Esophagus muscularis mucosa (tissue), 3 donors: ENCODE results near the gene PKP3.

Experiments used
- POLR2AphosphoS5 ChIP-seq, 2 donors: sonication (generic); formaldehyde crosslinking; IDR thresholded peaks; one replicate each; pipeline ENCODE4 v1.6.1; 2017; ENCODE audit warnings: antibody characterized with exemption in 2 of 2
- TF ChIP-seq, protein P1 (sequence below), 3 experiments: fragments of 200-600 bp in 2 of 3; fragments of 450-650 bp in 1 of 3; sonication (generic) in 2 of 3; IDR thresholded peaks; one replicate each; pipeline ENCODE4 v1.5.1; 2017 to 2019; ENCODE audit warnings: antibody characterized with exemption in 3 of 3, mild to moderate bottlenecking in 2 of 3, moderate library complexity in 1 of 3

DNA sequence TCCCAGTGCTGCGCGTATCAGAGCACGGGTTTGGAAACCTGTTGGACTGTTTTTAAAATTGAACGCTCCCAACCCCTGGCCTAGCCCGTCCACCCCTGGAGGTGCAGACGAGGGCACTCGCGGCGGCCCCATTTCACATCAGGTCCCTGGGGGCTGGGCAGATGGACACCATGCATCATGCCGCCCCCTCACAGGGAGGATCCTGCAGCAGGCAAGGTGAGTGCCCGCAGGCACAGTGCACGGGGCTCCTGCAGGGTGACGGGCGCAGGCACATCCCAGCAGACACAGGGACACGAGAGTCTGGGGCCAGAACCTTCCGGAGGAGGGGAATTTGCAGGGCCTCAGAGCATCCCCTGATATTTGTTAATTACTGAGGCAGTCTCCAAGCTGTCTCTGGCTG lies 40.5 kb downstream of the PKP3 start:
- TF ChIP-seq, protein P1, sequence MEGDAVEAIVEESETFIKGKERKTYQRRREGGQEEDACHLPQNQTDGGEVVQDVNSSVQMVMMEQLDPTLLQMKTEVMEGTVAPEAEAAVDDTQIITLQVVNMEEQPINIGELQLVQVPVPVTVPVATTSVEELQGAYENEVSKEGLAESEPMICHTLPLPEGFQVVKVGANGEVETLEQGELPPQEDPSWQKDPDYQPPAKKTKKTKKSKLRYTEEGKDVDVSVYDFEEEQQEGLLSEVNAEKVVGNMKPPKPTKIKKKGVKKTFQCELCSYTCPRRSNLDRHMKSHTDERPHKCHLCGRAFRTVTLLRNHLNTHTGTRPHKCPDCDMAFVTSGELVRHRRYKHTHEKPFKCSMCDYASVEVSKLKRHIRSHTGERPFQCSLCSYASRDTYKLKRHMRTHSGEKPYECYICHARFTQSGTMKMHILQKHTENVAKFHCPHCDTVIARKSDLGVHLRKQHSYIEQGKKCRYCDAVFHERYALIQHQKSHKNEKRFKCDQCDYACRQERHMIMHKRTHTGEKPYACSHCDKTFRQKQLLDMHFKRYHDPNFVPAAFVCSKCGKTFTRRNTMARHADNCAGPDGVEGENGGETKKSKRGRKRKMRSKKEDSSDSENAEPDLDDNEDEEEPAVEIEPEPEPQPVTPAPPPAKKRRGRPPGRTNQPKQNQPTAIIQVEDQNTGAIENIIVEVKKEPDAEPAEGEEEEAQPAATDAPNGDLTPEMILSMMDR (IDR thresholded peaks at IDR 0.05), result no peak
- no peak for TF ChIP-seq POLR2AphosphoS5 (IDR thresholded peaks at IDR 0.05)
